Mucosa of descending colon (tissue), 3 donors: ENCODE results near the gene TOMM20. TPM values are rescaled to one million over a fixed set of nuclear protein-coding genes. Genes with fewer than 3 reads are reported as not detected.

Experiments used
- ATAC-seq: fragments of 200-7000 bp; cut with Tn5 transposase; one replicate; pipeline ENCODE4 v1.9.1; 2020; ENCODE audit warnings: mild to moderate bottlenecking, moderate library complexity
- DNase-seq, 3 donors: peaks; one replicate each; pipeline ENCODE4 v3.0.0-alpha.2; 2020
- H3K36me3 ChIP-seq: fragments of 200-600 bp; one replicate; pipeline ENCODE4 v1.8.0; 2021; ENCODE audit warnings: low read depth, mild to moderate bottlenecking
- H3K4me1 ChIP-seq: fragments of 200-600 bp; one replicate; pipeline ENCODE4 v1.8.0; 2021; ENCODE audit warnings: low read depth, mild to moderate bottlenecking
- H3K4me3 ChIP-seq: fragments of 200-600 bp; one replicate; pipeline ENCODE4 v1.8.0; 2021; ENCODE audit warnings: mild to moderate bottlenecking
- H3K9me3 ChIP-seq: fragments of 200-600 bp; one replicate; pipeline ENCODE4 v1.8.0; 2021; ENCODE audit warnings: mild to moderate bottlenecking
- CTCF ChIP-seq: fragments of 200-600 bp; IDR thresholded peaks from one replicate; pipeline ENCODE4 v1.8.0; 2022; ENCODE audit warnings: antibody characterized with exemption, mild to moderate bottlenecking
- intact Hi-C, 2 donors: fragments of 100-400 bp; cut with DNase I in 1 of 2; cut with micrococcal nuclease in 1 of 2; formaldehyde crosslinking; loops; one replicate each; pipeline versions ENCODE4 v1.11.0 to v1.11.1; 2022; cut with DNase I, micrococcal nuclease
- total RNA-seq, 3 donors: library from RNA; stranded (reverse); fragmentation: NEBNext Ultra II Directional in 2 of 3; extraction: Animal tissue kit (Norgen Biotek cat#: 25700) in 2 of 3; gene quantifications; one replicate each; pipeline versions ENCODE4 v1.2.1 to v1.2.4, GENCODE V29; 2021 to 2023
- donor health status: DM: no; HTN: no; CAD: no; lungs with moderate emphysema.
- donor health status: DM: no; HTN: no; CAD: no.
- donor health status: DM: no; HTN: yes; CAD: no.

Gene TOMM20
- total RNA-seq, 3 donors from 2014 or later, result 81.2 to 110 (median 92.1) TPM

GRCh38 chr1:235156740-235157139 lies 28.1 kb upstream of the TOMM20 start:
- Histone ChIP-seq H3K9me3 (no peaks in the 10 kb centered on the region), H3K36me3 (peaks cover 7% of the 10 kb centered on the region), H3K4me1 (peaks cover 21% of the 10 kb centered on the region), H3K4me3 (no peak overlapping the region)
- peak in 1 of 3 donors; percentile 42 for DNase-seq
- ATAC-seq, result peak; percentile 81
- intact Hi-C loops, result no loop called here
- no peak for TF ChIP-seq CTCF

- no peak overlapping the region for H3K4me3 ChIP-seq
- peaks cover 7% of the 10 kb centered on the region for H3K36me3 ChIP-seq
- peaks cover 21% of the 10 kb centered on the region for H3K4me1 ChIP-seq
- intact Hi-C loops, result no loop called here
- DNase-seq (no peak), ATAC-seq (no peak)
- TF ChIP-seq CTCF, result no peak
- H3K9me3 ChIP-seq, result no peaks in the 10 kb centered on the region
Observed at GRCh38 chr1:235156265-235156664, 27.6 kb upstream of the TOMM20 start.

GRCh38 chr1:235152235-235152634 lies 23.6 kb upstream of the TOMM20 start:
- no peak for TF ChIP-seq CTCF

GRCh38 chr1:235151033-235151432 lies 22.4 kb upstream of the TOMM20 start:
- ATAC-seq (no peak), DNase-seq (no peak)
- H3K4me3 ChIP-seq, result no peak overlapping the region
- peaks cover 2% of the 10 kb centered on the region for H3K4me1 ChIP-seq
- peaks cover 7% of the 10 kb centered on the region for H3K36me3 ChIP-seq
- intact Hi-C loops, result no loop called here
- no peaks in the 10 kb centered on the region for H3K9me3 ChIP-seq
- TF ChIP-seq CTCF, result no peak

More at GRCh38 chr1:235152235-235152634, 23.6 kb upstream of the TOMM20 start:
- Histone ChIP-seq H3K4me1 (peaks cover 13% of the 10 kb centered on the region), H3K4me3 (no peak overlapping the region), H3K9me3 (no peaks in the 10 kb centered on the region), H3K36me3 (peaks cover 7% of the 10 kb centered on the region)
- DNase-seq (no peak), ATAC-seq (no peak)
- intact Hi-C loops, result no loop called here

GRCh38 chr1:235149824-235150223 lies 21.2 kb upstream of the TOMM20 start:
- Histone ChIP-seq H3K9me3 (no peaks in the 10 kb centered on the region), H3K4me3 (no peak overlapping the region), H3K4me1 (no peaks in the 10 kb centered on the region), H3K36me3 (peaks cover 7% of the 10 kb centered on the region)
- TF ChIP-seq CTCF, result no peak
- ATAC-seq (no peak), DNase-seq (no peak)
- intact Hi-C loops, result no loop called here

- no peak for ATAC-seq
- Histone ChIP-seq H3K9me3 (no peaks in the 10 kb centered on the region), H3K36me3 (no peaks in the 10 kb centered on the region), H3K4me3 (no peak overlapping the region), H3K4me1 (no peaks in the 10 kb centered on the region)
- DNase-seq, result no peak
- no peak for TF ChIP-seq CTCF
- intact Hi-C loops, result no loop called here
Observed at GRCh38 chr1:235147269-235147668, 18.6 kb upstream of the TOMM20 start.
